Trophoblast cell (in vitro differentiated cells and primary cell): Measurements from ENCODE around the gene C17orf113.
"Not testable (repeated sequence)": the region's sequence is repeated elsewhere in the genome, so short reads cannot be mapped to it uniquely, and the experiment has no call there.

Source experiments
- DNase-seq, 2 donors: peaks; one replicate each; pipeline ENCODE4 v3.0.0-alpha.2; 2016
- H2AFZ ChIP-seq: 2 replicates; pipeline ENCODE4 v1.6.1; 2013; ENCODE audit warnings: low read length, moderate library complexity, mild to moderate bottlenecking; ENCODE audit not compliant: insufficient read depth, poor library complexity
- H2AK5ac ChIP-seq: 2 replicates; pipeline ENCODE4 v1.6.1; 2013; ENCODE audit warnings: mild to moderate bottlenecking, low read length
- H2BK120ac ChIP-seq: 2 replicates; pipeline ENCODE4 v1.6.1; 2013; ENCODE audit warnings: low read length, mild to moderate bottlenecking, moderate library complexity; ENCODE audit not compliant: insufficient read depth, poor library complexity
- H2BK12ac ChIP-seq: 2 replicates; pipeline ENCODE4 v1.6.1; 2013; ENCODE audit warnings: mild to moderate bottlenecking, low read length, moderate library complexity
- H2BK5ac ChIP-seq: 2 replicates; pipeline ENCODE4 v1.6.1; 2013; ENCODE audit warnings: low read length, low read depth, moderate library complexity, mild to moderate bottlenecking; ENCODE audit not compliant: poor library complexity
- H3K14ac ChIP-seq: 2 replicates; pipeline ENCODE4 v1.6.1; 2013; ENCODE audit warnings: mild to moderate bottlenecking, low read length
- H3K18ac ChIP-seq: 2 replicates; pipeline ENCODE4 v1.6.1; 2013; ENCODE audit warnings: mild to moderate bottlenecking, low read length
- H3K23ac ChIP-seq: 2 replicates; pipeline ENCODE4 v1.6.1; 2013; ENCODE audit warnings: low read length
- H3K27ac ChIP-seq: 2 replicates; pipeline ENCODE4 v1.5.1; 2013; ENCODE audit warnings: low read depth, mild to moderate bottlenecking, inconsistent platforms, low read length, moderate library complexity
- H3K27me3 ChIP-seq: 2 replicates; pipeline ENCODE4 v1.6.1; 2013; ENCODE audit warnings: inconsistent platforms, mild to moderate bottlenecking, low read length, moderate library complexity; ENCODE audit not compliant: insufficient read depth
- H3K36me3 ChIP-seq, 2 experiments: 1 replicate in 1 of 2; 2 replicates in 1 of 2; pipeline ENCODE4 v1.6.1; 2013; ENCODE audit warnings: low read length in 2 of 2, mild to moderate bottlenecking in 2 of 2, moderate library complexity in 1 of 2; ENCODE audit not compliant: insufficient read depth in 2 of 2, control insufficient read depth in 1 of 2
- H3K4ac ChIP-seq: 2 replicates; pipeline ENCODE4 v1.6.1; 2013; ENCODE audit warnings: low read depth, mild to moderate bottlenecking, low read length, moderate library complexity
- H3K4me1 ChIP-seq, 2 experiments: 1 replicate in 1 of 2; 2 replicates in 1 of 2; pipeline ENCODE4 v1.6.1; 2013; ENCODE audit warnings: low read length in 2 of 2, mild to moderate bottlenecking in 2 of 2, moderate library complexity in 1 of 2; ENCODE audit not compliant: insufficient read depth in 2 of 2, control insufficient read depth in 1 of 2
- H3K4me2 ChIP-seq: 2 replicates; pipeline ENCODE4 v1.6.1; 2013; ENCODE audit warnings: inconsistent platforms, mild to moderate bottlenecking, low read length, moderate library complexity
- H3K4me3 ChIP-seq: 2 replicates; pipeline ENCODE4 v1.5.1; 2013; ENCODE audit warnings: mild to moderate bottlenecking, low read depth, low read length, inconsistent platforms
- H3K79me1 ChIP-seq: one replicate; pipeline ENCODE4 v1.6.1; 2013; ENCODE audit warnings: low read length
- H3K79me2 ChIP-seq: 2 replicates; pipeline ENCODE4 v1.6.1; 2013; ENCODE audit warnings: low read length, mild to moderate bottlenecking; ENCODE audit not compliant: control insufficient read depth, insufficient read depth, poor library complexity
- H3K9ac ChIP-seq: 2 replicates; pipeline ENCODE4 v1.6.1; 2013; ENCODE audit warnings: mild to moderate bottlenecking, low read length
- H3K9me3 ChIP-seq: 2 replicates; pipeline ENCODE4 v1.6.1; 2013; ENCODE audit warnings: low read depth, mild to moderate bottlenecking, control low read depth, inconsistent platforms, low read length; ENCODE audit not compliant: insufficient read depth
- H4K12ac ChIP-seq: 2 replicates; pipeline ENCODE4 v1.6.1; 2013; ENCODE audit warnings: low read depth, mild to moderate bottlenecking, low read length, moderate library complexity
- H4K8ac ChIP-seq: 2 replicates; pipeline ENCODE4 v1.6.1; 2013; ENCODE audit warnings: low read depth, mild to moderate bottlenecking, low read length, moderate library complexity
- H4K91ac ChIP-seq: one replicate; pipeline ENCODE4 v1.6.1; 2013; ENCODE audit warnings: low read depth, mild to moderate bottlenecking, low read length, moderate library complexity
- WGBS: extraction: QIAGEN DNeasy Blood & Tissue Kit; methylation state at CpG from one replicate; pipeline ENCODE4 v1.1.7; 2013; ENCODE audit warnings: missing lambda C conversion rate; ENCODE audit not compliant: insufficient read length, insufficient coverage; ENCODE audit errors: extremely low coverage; 5-methylcytosine and 5-hydroxymethylcytosine counted together

C17orf113 gene

GRCh38 chr17:42010898-42011516 is 39.4 kb downstream of the C17orf113 start:
- no peak overlapping the region for H2BK5ac ChIP-seq
- no peak overlapping the region for H3K27ac ChIP-seq
- H3K79me2 ChIP-seq: peaks cover 12% of the 10 kb centered on the region
- H3K36me3 ChIP-seq: peaks cover 2 to 4% of the 10 kb centered on the region in 2 experiments
- no peak overlapping the region for H4K12ac ChIP-seq
- no peaks in the 10 kb centered on the region for H3K27me3 ChIP-seq
- H3K14ac ChIP-seq: no peak overlapping the region
- WGBS: no CpG with 5 or more reads among the region's 3 CpGs
- no peak overlapping the region for H4K8ac ChIP-seq
- H3K18ac ChIP-seq: no peak overlapping the region
- no peak overlapping the region for H3K4me3 ChIP-seq
- no peak overlapping the region for H4K91ac ChIP-seq
- H3K4ac ChIP-seq: peak overlapping the region; percentile 64
- no peaks in the 10 kb centered on the region for H3K79me1 ChIP-seq
- DNase-seq: peak; percentile 16 to 51
- H2AFZ ChIP-seq: no peak overlapping the region
- no peak overlapping the region for H3K4me2 ChIP-seq
- peaks cover 2% of the 10 kb centered on the region for H3K9me3 ChIP-seq
- peaks cover 0 to 4% of the 10 kb centered on the region in 2 experiments for H3K4me1 ChIP-seq
- no peak overlapping the region for H2BK12ac ChIP-seq
- no peak overlapping the region for H2AK5ac ChIP-seq
- H3K23ac ChIP-seq: no peak overlapping the region
- H3K9ac ChIP-seq: no peak overlapping the region
- no peak overlapping the region for H2BK120ac ChIP-seq

- H3K4me3 ChIP-seq, H3K23ac ChIP-seq, H3K9ac ChIP-seq, H3K4me1 ChIP-seq, H2AK5ac ChIP-seq, H3K27me3 ChIP-seq, H3K14ac ChIP-seq, H4K91ac ChIP-seq, H3K36me3 ChIP-seq, H3K79me1 ChIP-seq, H4K8ac ChIP-seq, H2BK120ac ChIP-seq, H2BK5ac ChIP-seq, H2BK12ac ChIP-seq, H3K9me3 ChIP-seq, H4K12ac ChIP-seq, H3K18ac ChIP-seq, H3K4me2 ChIP-seq, H2AFZ ChIP-seq: not testable (repeated sequence)
- no CpG with 5 or more reads among the region's 9 CpGs for WGBS
- Histone ChIP-seq H3K4ac (peak overlapping the region; percentile 64), H3K79me2 (peaks cover 12% of the 10 kb centered on the region), H3K27ac (peak overlapping the region; percentile 17)
- peak in 1 of 2 donors; percentile 26 for DNase-seq
Observed at GRCh38 chr17:42010266-42010680, 40.1 kb downstream of the C17orf113 start.

GRCh38 chr17:42009170-42009569 is 41.2 kb downstream of the C17orf113 start:
- Histone ChIP-seq H2AFZ (no peak overlapping the region), H4K12ac (no peak overlapping the region), H3K79me1 (no peaks in the 10 kb centered on the region), H4K91ac (no peak overlapping the region), H3K14ac (no peak overlapping the region), H3K18ac (no peak overlapping the region), H3K79me2 (peaks cover 12% of the 10 kb centered on the region), H2BK12ac (no peak overlapping the region), H3K36me3 (peaks cover 2 to 4% of the 10 kb centered on the region in 2 experiments), H3K27ac (no peak overlapping the region), H3K4ac (peak overlapping the region; percentile 30), H3K27me3 (no peaks in the 10 kb centered on the region), H3K23ac (no peak overlapping the region), H3K4me2 (no peak overlapping the region), H3K4me1 (peaks cover 0 to 3% of the 10 kb centered on the region in 2 experiments), H2BK120ac (no peak overlapping the region), H2AK5ac (no peak overlapping the region), H3K4me3 (no peak overlapping the region), H2BK5ac (no peak overlapping the region), H3K9me3 (peaks cover 2% of the 10 kb centered on the region), H4K8ac (no peak overlapping the region), H3K9ac (no peak overlapping the region)
- DNase-seq: no peak
- WGBS: no CpG with 5 or more reads among the region's 4 CpGs

GRCh38 chr17:42005166-42005565 is 45.2 kb downstream of the C17orf113 start:
- Histone ChIP-seq H4K12ac (no peak overlapping the region), H3K4ac (no peak overlapping the region), H2BK120ac (no peak overlapping the region), H3K79me1 (no peaks in the 10 kb centered on the region), H4K91ac (no peak overlapping the region), H2BK5ac (no peak overlapping the region), H3K9me3 (peaks cover 2% of the 10 kb centered on the region), H3K36me3 (peaks cover 10 to 16% of the 10 kb centered on the region in 2 experiments), H3K27ac (no peak overlapping the region), H3K9ac (no peak overlapping the region), H3K14ac (no peak overlapping the region), H3K4me3 (no peak overlapping the region), H3K18ac (no peak overlapping the region), H2BK12ac (no peak overlapping the region), H3K27me3 (no peaks in the 10 kb centered on the region), H2AK5ac (no peak overlapping the region), H3K23ac (no peak overlapping the region), H3K4me2 (no peak overlapping the region), H4K8ac (no peak overlapping the region), H3K79me2 (peaks cover 14% of the 10 kb centered on the region), H2AFZ (no peak overlapping the region), H3K4me1 (no peaks in the 10 kb centered on the region)
- no CpG with 5 or more reads among the region's 1 CpG for WGBS
- no peak for DNase-seq
